Measurements from ENCODE around the gene PTAFR.

DNA sequence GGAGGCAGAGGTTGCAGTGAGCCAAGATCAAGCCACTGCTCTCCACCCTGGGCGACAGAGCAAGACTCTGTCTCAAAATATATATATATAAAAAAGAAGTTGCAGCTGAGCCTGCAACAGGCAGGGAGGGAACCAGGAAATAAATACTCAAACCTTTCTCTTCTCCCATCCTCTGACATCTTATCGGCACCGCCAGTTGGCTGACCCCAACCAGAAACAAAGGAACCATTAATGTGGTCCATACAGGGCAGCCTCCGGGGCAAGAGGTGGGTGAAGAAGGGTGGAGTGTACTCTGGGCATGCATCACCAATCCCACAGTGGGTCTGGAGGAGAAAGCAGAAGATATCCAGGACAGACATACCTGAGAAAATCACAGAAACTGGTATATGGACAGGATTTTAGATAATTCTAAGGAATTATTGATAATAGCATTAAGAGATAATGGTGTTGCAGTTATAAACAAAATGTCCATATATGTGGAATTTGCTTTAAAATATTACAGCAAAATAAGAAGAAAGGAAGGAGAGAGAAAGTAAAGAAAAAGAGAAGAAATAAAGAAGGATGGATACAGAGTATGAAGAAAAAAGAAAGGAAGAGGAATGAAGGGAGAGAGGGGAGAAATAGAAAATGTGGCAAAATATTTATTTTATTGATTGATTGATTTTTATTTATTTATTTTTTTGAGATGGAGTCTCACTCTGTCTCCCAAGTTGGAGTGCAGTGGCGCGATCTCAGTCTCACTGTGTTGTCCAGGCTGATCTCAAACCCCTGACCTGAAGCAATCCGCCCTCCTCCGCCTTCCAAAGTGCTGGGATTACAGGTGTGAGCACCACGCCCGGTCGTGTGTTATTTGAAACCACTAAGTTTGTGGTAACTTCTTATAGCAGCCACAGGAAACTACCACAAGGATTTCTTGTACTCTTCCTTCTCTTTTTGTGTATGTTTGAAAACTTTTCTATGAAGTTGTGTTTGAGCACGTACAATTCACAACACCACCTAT, 4.1 kb upstream of the PTAFR start:
- TF ChIP-seq, protein P1, sequence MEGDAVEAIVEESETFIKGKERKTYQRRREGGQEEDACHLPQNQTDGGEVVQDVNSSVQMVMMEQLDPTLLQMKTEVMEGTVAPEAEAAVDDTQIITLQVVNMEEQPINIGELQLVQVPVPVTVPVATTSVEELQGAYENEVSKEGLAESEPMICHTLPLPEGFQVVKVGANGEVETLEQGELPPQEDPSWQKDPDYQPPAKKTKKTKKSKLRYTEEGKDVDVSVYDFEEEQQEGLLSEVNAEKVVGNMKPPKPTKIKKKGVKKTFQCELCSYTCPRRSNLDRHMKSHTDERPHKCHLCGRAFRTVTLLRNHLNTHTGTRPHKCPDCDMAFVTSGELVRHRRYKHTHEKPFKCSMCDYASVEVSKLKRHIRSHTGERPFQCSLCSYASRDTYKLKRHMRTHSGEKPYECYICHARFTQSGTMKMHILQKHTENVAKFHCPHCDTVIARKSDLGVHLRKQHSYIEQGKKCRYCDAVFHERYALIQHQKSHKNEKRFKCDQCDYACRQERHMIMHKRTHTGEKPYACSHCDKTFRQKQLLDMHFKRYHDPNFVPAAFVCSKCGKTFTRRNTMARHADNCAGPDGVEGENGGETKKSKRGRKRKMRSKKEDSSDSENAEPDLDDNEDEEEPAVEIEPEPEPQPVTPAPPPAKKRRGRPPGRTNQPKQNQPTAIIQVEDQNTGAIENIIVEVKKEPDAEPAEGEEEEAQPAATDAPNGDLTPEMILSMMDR (IDR thresholded peaks at IDR 0.05) = no peak
- TF ChIP-seq POLR2A (IDR thresholded peaks at IDR 0.05) = no peak
